Immature natural killer cell (primary cell): ENCODE data around the gene PDXDC1. TPM values are rescaled to one million over a fixed set of nuclear protein-coding genes. Genes with fewer than 3 reads are reported as not detected.
"Not testable (repeated sequence)": the region's sequence is repeated elsewhere in the genome, so short reads cannot be mapped to it uniquely, and the experiment has no call there.

Source experiments
- DNase-seq, 3 donors: peaks; one replicate each; pipeline ENCODE4 v3.0.0; 2022; ENCODE audit warnings: mixed read lengths in 1 of 3
- H3K27ac Mint-ChIP-seq, 6 donors: one replicate each; pipeline ENCODE4 v1.8.0; 2020; ENCODE audit warnings: mixed read lengths in 6 of 6, mild to moderate bottlenecking in 5 of 6, inconsistent platforms in 4 of 6, moderate library complexity in 3 of 6
- H3K27me3 Mint-ChIP-seq, 3 donors: one replicate each; pipeline ENCODE4 v1.8.0; 2020 to 2021; ENCODE audit warnings: low read depth in 3 of 3, mild to moderate bottlenecking in 3 of 3, mixed read lengths in 3 of 3, moderate library complexity in 3 of 3, inconsistent platforms in 1 of 3
- H3K36me3 Mint-ChIP-seq, 3 donors: one replicate each; pipeline ENCODE4 v1.8.0; 2020; ENCODE audit warnings: mixed read lengths in 3 of 3, inconsistent platforms in 2 of 3, mild to moderate bottlenecking in 2 of 3
- H3K4me1 Mint-ChIP-seq, 2 donors: one replicate each; pipeline ENCODE4 v1.8.0; 2020; ENCODE audit warnings: inconsistent platforms in 2 of 2, mild to moderate bottlenecking in 2 of 2, mixed read lengths in 2 of 2, moderate library complexity in 1 of 2
- H3K4me3 Mint-ChIP-seq, 5 donors: one replicate each; pipeline ENCODE4 v1.8.0; 2020; ENCODE audit warnings: mild to moderate bottlenecking in 5 of 5, mixed read lengths in 5 of 5, inconsistent platforms in 3 of 5, moderate library complexity in 3 of 5
- H3K9me3 Mint-ChIP-seq, 6 donors: one replicate each; pipeline ENCODE4 v1.8.0; 2020; ENCODE audit warnings: mild to moderate bottlenecking in 6 of 6, mixed read lengths in 6 of 6, inconsistent platforms in 4 of 6, moderate library complexity in 3 of 6
- polyA plus RNA-seq, 3 donors: library from polyadenylated mRNA; unstranded; fragments of 300-500 nt; fragmentation: Illumina TruSeq; gene quantifications; one replicate each; pipeline ENCODE4 v1.2.3, GENCODE V29; 2021

PDXDC1 gene
- 10 to 100 TPM; 14.0 to 54.1 (median 24.9) TPM for polyA plus RNA-seq

GRCh38 chr16:14974656-14975417, at the start of gene PDXDC1:
TSS of gene PDXDC1 (plus strand) at chr16:14975026. CDS start at chr16:14975200, 174 bp downstream.
- not testable (repeated sequence) for H3K36me3 Mint-ChIP-seq, H3K9me3 Mint-ChIP-seq
- Mint-ChIP-seq H3K4me3 (peak within 1 kb of the TSS; percentile 87 to 98 (median 93)), H3K4me1 (peaks cover 24 to 45% of the 10 kb centered on the region in 2 donors), H3K27ac (peak within 1 kb of the TSS; percentile 86 to 99 (median 90)), H3K27me3 (peaks cover 0 to 11% (median 10%) of the 10 kb centered on the region in 3 donors)
- DNase-seq = peak; percentile 90 to 99 (median 99)

- H3K36me3 Mint-ChIP-seq, DNase-seq, H3K9me3 Mint-ChIP-seq, H3K27me3 Mint-ChIP-seq, H3K4me1 Mint-ChIP-seq, H3K4me3 Mint-ChIP-seq: not testable (repeated sequence)
- peak overlapping the region in 4 of 6 donors; percentile 27 to 75 (median 70) for H3K27ac Mint-ChIP-seq
These were observed 46.6 kb upstream of the PDXDC1 start for GRCh38 chr16:14928064-14928714.

- not testable (repeated sequence) for H3K27me3 Mint-ChIP-seq, H3K4me1 Mint-ChIP-seq, H3K36me3 Mint-ChIP-seq, H3K4me3 Mint-ChIP-seq, H3K9me3 Mint-ChIP-seq, H3K27ac Mint-ChIP-seq, DNase-seq
These were observed 45.6 kb upstream of the PDXDC1 start for GRCh38 chr16:14929176-14929575.

GRCh38 chr16:14930246-14930645, 44.6 kb upstream of the PDXDC1 start:
- H3K4me3 Mint-ChIP-seq, H3K36me3 Mint-ChIP-seq, H3K4me1 Mint-ChIP-seq, DNase-seq, H3K27ac Mint-ChIP-seq, H3K27me3 Mint-ChIP-seq, H3K9me3 Mint-ChIP-seq: not testable (repeated sequence)

GRCh38 chr16:14930971-14931370, 43.9 kb upstream of the PDXDC1 start:
- H3K27ac Mint-ChIP-seq, H3K4me1 Mint-ChIP-seq, H3K9me3 Mint-ChIP-seq, DNase-seq, H3K27me3 Mint-ChIP-seq, H3K4me3 Mint-ChIP-seq, H3K36me3 Mint-ChIP-seq: not testable (repeated sequence)

- not testable (repeated sequence) for H3K27me3 Mint-ChIP-seq, H3K9me3 Mint-ChIP-seq, H3K27ac Mint-ChIP-seq, H3K4me3 Mint-ChIP-seq, H3K4me1 Mint-ChIP-seq, H3K36me3 Mint-ChIP-seq, DNase-seq
These were observed 42.0 kb upstream of the PDXDC1 start for GRCh38 chr16:14932581-14933375.

- not testable (repeated sequence) for H3K27me3 Mint-ChIP-seq, DNase-seq, H3K9me3 Mint-ChIP-seq, H3K27ac Mint-ChIP-seq, H3K4me1 Mint-ChIP-seq, H3K36me3 Mint-ChIP-seq, H3K4me3 Mint-ChIP-seq
These were observed 37.7 kb upstream of the PDXDC1 start, which contains the start of gene NPIPA1 for GRCh38 chr16:14937143-14937542. TSS of gene NPIPA1 (plus strand) at chr16:14937443. CDS start at chr16:14937443, 0 bp downstream.

- not testable (repeated sequence) for DNase-seq, H3K4me1 Mint-ChIP-seq, H3K9me3 Mint-ChIP-seq, H3K27ac Mint-ChIP-seq, H3K36me3 Mint-ChIP-seq, H3K27me3 Mint-ChIP-seq, H3K4me3 Mint-ChIP-seq
These were observed 36.8 kb upstream of the PDXDC1 start for GRCh38 chr16:14937994-14938393.

- not testable (repeated sequence) for H3K36me3 Mint-ChIP-seq, H3K4me1 Mint-ChIP-seq, H3K9me3 Mint-ChIP-seq, H3K27ac Mint-ChIP-seq, H3K4me3 Mint-ChIP-seq, DNase-seq, H3K27me3 Mint-ChIP-seq
These were observed 32.1 kb upstream of the PDXDC1 start for GRCh38 chr16:14942686-14943085.

GRCh38 chr16:14955546-14956231, 19.1 kb upstream of the PDXDC1 start:
- Mint-ChIP-seq H3K36me3 (no peaks in the 10 kb centered on the region), H3K27me3 (peaks cover 2 to 6% (median 2%) of the 10 kb centered on the region in 3 donors), H3K4me3 (no peak overlapping the region), H3K27ac (peak overlapping the region in 2 of 6 donors; percentile 60 to 63), H3K9me3 (no peaks in the 10 kb centered on the region), H3K4me1 (peaks cover 0 to 11% of the 10 kb centered on the region in 2 donors)
- no peak for DNase-seq

GRCh38 chr16:14957576-14958322, 17.1 kb upstream of the PDXDC1 start:
- H3K4me3 Mint-ChIP-seq = no peak overlapping the region
- H3K27me3 Mint-ChIP-seq = peaks cover 2 to 6% (median 2%) of the 10 kb centered on the region in 3 donors
- no peaks in the 10 kb centered on the region for H3K36me3 Mint-ChIP-seq
- H3K9me3 Mint-ChIP-seq = peaks cover 0 to 1% (median 0%) of the 10 kb centered on the region in 6 donors
- no peak overlapping the region for H3K27ac Mint-ChIP-seq
- peaks cover 0 to 11% of the 10 kb centered on the region in 2 donors for H3K4me1 Mint-ChIP-seq
- no peak for DNase-seq

GRCh38 chr16:14958323-14958600, 16.6 kb upstream of the PDXDC1 start:
- peaks cover 0 to 2% (median 0%) of the 10 kb centered on the region in 6 donors for H3K9me3 Mint-ChIP-seq
- H3K4me1 Mint-ChIP-seq = peaks cover 0 to 11% of the 10 kb centered on the region in 2 donors
- H3K27ac Mint-ChIP-seq = no peak overlapping the region
- H3K36me3 Mint-ChIP-seq = peaks cover 0 to 2% (median 0%) of the 10 kb centered on the region in 3 donors
- H3K27me3 Mint-ChIP-seq = peaks cover 2 to 6% (median 4%) of the 10 kb centered on the region in 3 donors
- no peak overlapping the region for H3K4me3 Mint-ChIP-seq
- DNase-seq = no peak

GRCh38 chr16:14958970-14959369, 15.9 kb upstream of the PDXDC1 start:
- Mint-ChIP-seq H3K4me1 (peaks cover 0 to 11% of the 10 kb centered on the region in 2 donors), H3K27ac (no peak overlapping the region), H3K36me3 (peaks cover 0 to 4% (median 0%) of the 10 kb centered on the region in 3 donors), H3K4me3 (no peak overlapping the region), H3K9me3 (peaks cover 0 to 2% (median 0%) of the 10 kb centered on the region in 6 donors), H3K27me3 (peaks cover 2 to 6% (median 6%) of the 10 kb centered on the region in 3 donors)
- no peak for DNase-seq
